OCI-LY7 (cell line): Measurements from ENCODE around the gene OXA1L. TPM values are rescaled to one million over a fixed set of nuclear protein-coding genes. Genes with fewer than 3 reads are reported as not detected.

Experiments
- BruUV-seq: library from RNA; stranded (reverse); fragments of 400-500 nt; replicated peaks from 2 replicates; lab custom pipeline; 2021; lab: Mats Ljungman, UMichigan
- CTCF ChIA-PET: fragments of 300-600 bp; sonication (Branson Sonifier 250); formaldehyde crosslinking; loops from one replicate; lab custom pipeline; 2022; ENCODE audit warnings: antibody characterized with exemption; ENCODE audit not compliant: unreplicated experiment; lab: Charles Lee
- POLR2A ChIA-PET: fragments of 300-600 bp; sonication (Branson Sonifier 250); formaldehyde crosslinking; loops from one replicate; lab custom pipeline; 2022; ENCODE audit warnings: antibody characterized with exemption; lab: Charles Lee
- DNase-seq: peaks from one replicate; pipeline ENCODE4 v3.0.0-alpha.2; 2015; ENCODE audit warnings: low spot score
- H2AFZ ChIP-seq: fragments of 200-600 bp; sonication (generic), shearing (Covaris generic); 2 replicates; pipeline ENCODE4 v1.6.1; 2014; ENCODE audit warnings: mild to moderate bottlenecking, antibody characterized with exemption, low read length, moderate library complexity
- H3K27ac ChIP-seq: fragments of 200-600 bp; sonication (generic); 2 replicates; pipeline ENCODE4 v1.5.1; 2014; ENCODE audit warnings: mixed run types, low read depth, mild to moderate bottlenecking, moderate library complexity, low read length, inconsistent platforms; ENCODE audit not compliant: poor library complexity, severe bottlenecking
- H3K36me3 ChIP-seq: fragments of 200-600 bp; sonication (generic); 2 replicates; pipeline ENCODE4 v1.6.1; 2014; ENCODE audit warnings: mild to moderate bottlenecking, antibody characterized with exemption, low read length, moderate library complexity, mixed read lengths; ENCODE audit not compliant: insufficient read depth
- H3K4me1 ChIP-seq: fragments of 200-600 bp; sonication (generic); 2 replicates; pipeline ENCODE4 v1.5.1; 2014; ENCODE audit warnings: mild to moderate bottlenecking, low read length; ENCODE audit not compliant: insufficient read depth, poor library complexity, severe bottlenecking
- H3K4me2 ChIP-seq: fragments of 200-600 bp; sonication (generic); 2 replicates; pipeline ENCODE4 v1.6.1; 2014; ENCODE audit warnings: mild to moderate bottlenecking, low read length
- H3K4me3 ChIP-seq: fragments of 200-600 bp; sonication (generic); 2 replicates; pipeline ENCODE4 v1.5.1; 2014; ENCODE audit warnings: mild to moderate bottlenecking, low read depth, low read length; ENCODE audit not compliant: poor library complexity, severe bottlenecking
- H3K79me2 ChIP-seq: fragments of 200-600 bp; sonication (generic); 2 replicates; pipeline ENCODE4 v1.6.1; 2016; ENCODE audit warnings: low read depth, mild to moderate bottlenecking, low read length, moderate library complexity, mixed read lengths; ENCODE audit not compliant: insufficient read depth
- H3K9me2 ChIP-seq: fragments of 200-600 bp; sonication (generic); 2 replicates; pipeline ENCODE4 v1.6.1; 2016; ENCODE audit warnings: mild to moderate bottlenecking, low read length, mixed read lengths; ENCODE audit not compliant: insufficient read depth
- H3K9me3 ChIP-seq: fragments of 200-600 bp; sonication (generic); 2 replicates; pipeline ENCODE4 v1.6.1; 2014; ENCODE audit warnings: mild to moderate bottlenecking, mixed run types, low read length, mixed read lengths
- H4K20me1 ChIP-seq: fragments of 200-600 bp; sonication (generic); 2 replicates; pipeline ENCODE4 v1.6.1; 2014; ENCODE audit warnings: mild to moderate bottlenecking, antibody characterized with exemption, low read length, moderate library complexity, mixed read lengths; ENCODE audit not compliant: insufficient read depth
- CTCF ChIP-seq: fragments of 200-600 bp; sonication (generic); conservative IDR thresholded peaks from 2 replicates; pipeline ENCODE4 v1.5.1; 2014; ENCODE audit warnings: mild to moderate bottlenecking, antibody characterized with exemption, low read length, moderate library complexity, mixed read lengths
- EZH2phosphoT487 ChIP-seq: fragments of 200-600 bp; sonication (generic); IDR thresholded peaks from 2 replicates; pipeline ENCODE4 v1.6.1; 2018; ENCODE audit warnings: low read depth, borderline replicate concordance, mild to moderate bottlenecking, mixed run types, antibody characterized with exemption, low read length, moderate library complexity, mixed read lengths
- intact Hi-C: fragments of 100-400 bp; cut with micrococcal nuclease; formaldehyde crosslinking; loops from one replicate; pipeline ENCODE4 v1.10.0; 2022; ENCODE audit not compliant: unreplicated experiment
- total RNA-seq, 2 experiments: library from RNA; depleted of rRNA in 1 of 2; stranded (reverse); fragments of >200 nt in 1 of 2; shearing (Covaris generic) in 1 of 2; gene quantifications; 2 replicates each; pipeline ENCODE4 v1.2.3, GENCODE V29; 2014 to 2022

The OXA1L gene
- total RNA-seq, 2 experiments from 2014 or later: 141 to 153 TPM

DNA sequence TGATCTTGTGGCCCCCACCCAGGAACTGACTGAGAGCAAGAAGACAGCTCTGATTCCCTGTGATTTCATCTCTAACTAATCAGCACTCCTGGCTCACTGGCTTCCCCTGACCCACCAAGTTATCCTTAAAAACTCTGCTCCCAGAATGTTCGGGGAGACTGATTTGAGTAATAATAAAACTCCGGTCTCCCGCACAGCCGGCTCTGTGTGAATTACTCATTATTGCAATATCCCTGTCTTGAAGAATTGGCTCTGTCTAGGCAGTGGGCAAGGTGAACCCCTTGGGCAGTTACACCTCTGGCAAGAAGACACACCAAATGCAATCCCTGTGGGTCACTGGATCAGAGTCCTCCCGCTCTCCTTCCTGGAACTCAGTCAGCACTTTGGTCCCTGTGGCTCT, 27.5 kb downstream of the OXA1L start:
- Histone ChIP-seq H4K20me1 (no peaks in the 10 kb centered on the region), H3K36me3 (peaks cover 47% of the 10 kb centered on the region), H3K9me2 (no peaks in the 10 kb centered on the region), H3K9me3 (0 out of 2 replicates have a peak, but pooled peaks cover 5% of the 10 kb centered on the region), H3K4me3 (peak overlapping the region; percentile 37), H3K4me1 (peaks cover 87% of the 10 kb centered on the region), H3K79me2 (peaks cover 70% of the 10 kb centered on the region), H2AFZ (no peak overlapping the region), H3K4me2 (peak overlapping the region; percentile 69), H3K27ac (peak overlapping the region; percentile 85)
- TF ChIP-seq EZH2phosphoT487: no peak
- no peak for TF ChIP-seq CTCF
- BruUV-seq: no TSS peak
- DNase-seq: no peak
- intact Hi-C loops: no loop called here
- POLR2A ChIA-PET: interaction anchor here (0.7 to 2.7 kb wide), 10 partner anchors 8 to 94 kb away, joined by 3 to 37 read pairs (median 4); partner anchors contain the start of genes OXA1L and SLC7A7
- CTCF ChIA-PET: interaction anchor here (1.1 kb wide), 1 partner anchor 13 kb away, joined by 5 read pairs; no protein-coding TSS in a partner anchor

GRCh38 chr14:22794551-22794951, 28.1 kb downstream of the OXA1L start:
- H3K27ac ChIP-seq: peak overlapping the region; percentile 85
- H3K4me1 ChIP-seq: peaks cover 87% of the 10 kb centered on the region
- peaks cover 45% of the 10 kb centered on the region for H3K36me3 ChIP-seq
- TF ChIP-seq CTCF (no peak), EZH2phosphoT487 (no peak)
- ChIA-PET CTCF (interaction anchor here (1.1 kb wide), 1 partner anchor 13 kb away, joined by 5 read pairs; no protein-coding TSS in a partner anchor), POLR2A (interaction anchor here (0.6 to 2.7 kb wide), 13 partner anchors 11 to 493 kb away, joined by 3 to 37 read pairs (median 3); partner anchors contain the start of genes OXA1L and SLC7A7)
- peak overlapping the region; percentile 5; the same call in 1 of the 2 replicates for H2AFZ ChIP-seq
- H3K4me2 ChIP-seq: peak overlapping the region; percentile 69
- DNase-seq: peak; percentile 85
- intact Hi-C loops: no loop called here
- no peaks in the 10 kb centered on the region for H4K20me1 ChIP-seq
- H3K79me2 ChIP-seq: peaks cover 69% of the 10 kb centered on the region; the same call in 1 of the 2 replicates
- no peaks in the 10 kb centered on the region for H3K9me2 ChIP-seq
- H3K9me3 ChIP-seq: 0 out of 2 replicates have a peak, but pooled peaks cover 5% of the 10 kb centered on the region
- no TSS peak for BruUV-seq
- peak overlapping the region; percentile 37 for H3K4me3 ChIP-seq
